ENCODE measurements around the gene ILF3.

GRCh38 chr19:10706990-10707389 lies 52.8 kb downstream of the ILF3 start:
- TF ChIP-seq, protein P1, sequence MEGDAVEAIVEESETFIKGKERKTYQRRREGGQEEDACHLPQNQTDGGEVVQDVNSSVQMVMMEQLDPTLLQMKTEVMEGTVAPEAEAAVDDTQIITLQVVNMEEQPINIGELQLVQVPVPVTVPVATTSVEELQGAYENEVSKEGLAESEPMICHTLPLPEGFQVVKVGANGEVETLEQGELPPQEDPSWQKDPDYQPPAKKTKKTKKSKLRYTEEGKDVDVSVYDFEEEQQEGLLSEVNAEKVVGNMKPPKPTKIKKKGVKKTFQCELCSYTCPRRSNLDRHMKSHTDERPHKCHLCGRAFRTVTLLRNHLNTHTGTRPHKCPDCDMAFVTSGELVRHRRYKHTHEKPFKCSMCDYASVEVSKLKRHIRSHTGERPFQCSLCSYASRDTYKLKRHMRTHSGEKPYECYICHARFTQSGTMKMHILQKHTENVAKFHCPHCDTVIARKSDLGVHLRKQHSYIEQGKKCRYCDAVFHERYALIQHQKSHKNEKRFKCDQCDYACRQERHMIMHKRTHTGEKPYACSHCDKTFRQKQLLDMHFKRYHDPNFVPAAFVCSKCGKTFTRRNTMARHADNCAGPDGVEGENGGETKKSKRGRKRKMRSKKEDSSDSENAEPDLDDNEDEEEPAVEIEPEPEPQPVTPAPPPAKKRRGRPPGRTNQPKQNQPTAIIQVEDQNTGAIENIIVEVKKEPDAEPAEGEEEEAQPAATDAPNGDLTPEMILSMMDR (IDR thresholded peaks at IDR 0.05), result no peak
- TF ChIP-seq POLR2A (IDR thresholded peaks at IDR 0.05) (no peak), EP300 (IDR thresholded peaks at IDR 0.05) (no peak), POLR2AphosphoS5 (IDR thresholded peaks at IDR 0.05) (no peak)
